ENCODE measurements around the gene PGM5.

Gene PGM5

GRCh38 chr9:68548241-68548640 is 191.8 kb downstream of the PGM5 start:
- Mint-ChIP-seq H3K27me3 (peaks cover 8 to 10% of the 10 kb centered on the region in 2 donors), H3K9me3 (no peaks in the 10 kb centered on the region), H3K36me3 (ENCODE audit: insufficient read depth) (no peaks in the 10 kb centered on the region), H3K4me3 (no peak overlapping the region), H3K27ac (no peak overlapping the region), H3K4me1 (ENCODE audit: low read depth in 2 of 2) (peaks cover 3 to 7% of the 10 kb centered on the region in 2 donors)
- no peak for ATAC-seq (replicated peaks)
- no peak for DNase-seq

GRCh38 chr9:68551191-68551590 is 194.8 kb downstream of the PGM5 start:
- peaks cover 7 to 8% of the 10 kb centered on the region in 2 donors for H3K27me3 Mint-ChIP-seq
- no peak for ATAC-seq (replicated peaks)
- no peaks in the 10 kb centered on the region for H3K36me3 Mint-ChIP-seq (ENCODE audit: insufficient read depth)
- H3K4me3 Mint-ChIP-seq = no peak overlapping the region
- H3K4me1 Mint-ChIP-seq (ENCODE audit: low read depth in 2 of 2) = peaks cover 3 to 7% of the 10 kb centered on the region in 2 donors
- H3K9me3 Mint-ChIP-seq = no peaks in the 10 kb centered on the region
- no peak for DNase-seq
- H3K27ac Mint-ChIP-seq = no peak overlapping the region

GRCh38 chr9:68552700-68553476 is 196.5 kb downstream of the PGM5 start:
- no peak overlapping the region for H3K27ac Mint-ChIP-seq
- no peaks in the 10 kb centered on the region for H3K4me1 Mint-ChIP-seq (ENCODE audit: low read depth in 2 of 2)
- H3K9me3 Mint-ChIP-seq = no peaks in the 10 kb centered on the region
- no peak for DNase-seq
- no peak for ATAC-seq (replicated peaks)
- H3K36me3 Mint-ChIP-seq (ENCODE audit: insufficient read depth) = no peaks in the 10 kb centered on the region
- no peak overlapping the region for H3K4me3 Mint-ChIP-seq
- H3K27me3 Mint-ChIP-seq = peaks cover 8 to 15% of the 10 kb centered on the region in 2 donors

- no peak overlapping the region for H3K4me3 Mint-ChIP-seq
Observed at GRCh38 chr9:68555437-68556150, 199.2 kb downstream of the PGM5 start.

GRCh38 chr9:68558545-68558944 is 202.1 kb downstream of the PGM5 start:
- peaks cover 3 to 4% of the 10 kb centered on the region in 2 donors for H3K4me1 Mint-ChIP-seq (ENCODE audit: low read depth in 2 of 2)

More at GRCh38 chr9:68555437-68556150, 199.2 kb downstream of the PGM5 start:
- Mint-ChIP-seq H3K27ac (no peak overlapping the region), H3K9me3 (no peaks in the 10 kb centered on the region), H3K27me3 (peaks cover 8 to 15% of the 10 kb centered on the region in 2 donors), H3K4me1 (ENCODE audit: low read depth in 2 of 2) (peaks cover 2 to 3% of the 10 kb centered on the region in 2 donors), H3K36me3 (ENCODE audit: insufficient read depth) (no peaks in the 10 kb centered on the region)
- DNase-seq (no peak), ATAC-seq (replicated peaks) (no peak)

GRCh38 chr9:68560071-68560844 is 203.8 kb downstream of the PGM5 start:
- peak; percentile 36 for ATAC-seq (replicated peaks)
- Mint-ChIP-seq H3K9me3 (no peaks in the 10 kb centered on the region), H3K27ac (no peak overlapping the region), H3K36me3 (ENCODE audit: insufficient read depth) (peaks cover 3% of the 10 kb centered on the region), H3K4me3 (no peak overlapping the region), H3K4me1 (ENCODE audit: low read depth in 2 of 2) (peaks cover 3 to 4% of the 10 kb centered on the region in 2 donors), H3K27me3 (peaks cover 13 to 27% of the 10 kb centered on the region in 2 donors)
- peak; percentile 18 to 27 (median 20) for DNase-seq

More at GRCh38 chr9:68558545-68558944, 202.1 kb downstream of the PGM5 start:
- no peak overlapping the region for H3K27ac Mint-ChIP-seq
- DNase-seq (no peak), ATAC-seq (replicated peaks) (no peak)
- H3K4me3 Mint-ChIP-seq = no peak overlapping the region
- H3K36me3 Mint-ChIP-seq (ENCODE audit: insufficient read depth) = peaks cover 3% of the 10 kb centered on the region
- H3K27me3 Mint-ChIP-seq = peaks cover 9 to 21% of the 10 kb centered on the region in 2 donors
- H3K9me3 Mint-ChIP-seq = no peaks in the 10 kb centered on the region

- Mint-ChIP-seq H3K27me3 (peaks cover 14 to 19% of the 10 kb centered on the region in 2 donors), H3K9me3 (no peaks in the 10 kb centered on the region), H3K27ac (no peak overlapping the region), H3K4me3 (no peak overlapping the region), H3K4me1 (ENCODE audit: low read depth in 2 of 2) (peaks cover 3 to 4% of the 10 kb centered on the region in 2 donors), H3K36me3 (ENCODE audit: insufficient read depth) (peaks cover 3% of the 10 kb centered on the region)
- ATAC-seq (replicated peaks) = no peak
- DNase-seq = no peak
Observed at GRCh38 chr9:68562461-68562860, 206.1 kb downstream of the PGM5 start.

GRCh38 chr9:68567565-68567964 is 211.2 kb downstream of the PGM5 start:
- no peak overlapping the region for H3K27ac Mint-ChIP-seq
- H3K4me1 Mint-ChIP-seq (ENCODE audit: low read depth in 2 of 2) = no peaks in the 10 kb centered on the region
- ATAC-seq (replicated peaks) = no peak
- DNase-seq = no peak
- H3K4me3 Mint-ChIP-seq = no peak overlapping the region
- H3K27me3 Mint-ChIP-seq = peaks cover 16 to 19% of the 10 kb centered on the region in 2 donors
- no peaks in the 10 kb centered on the region for H3K36me3 Mint-ChIP-seq (ENCODE audit: insufficient read depth)
- H3K9me3 Mint-ChIP-seq = peaks cover 0 to 2% of the 10 kb centered on the region in 2 donors

- H3K27ac Mint-ChIP-seq = no peak overlapping the region
- H3K4me3 Mint-ChIP-seq = no peak overlapping the region
- DNase-seq (no peak), ATAC-seq (replicated peaks) (no peak)
- H3K27me3 Mint-ChIP-seq = peaks cover 7 to 15% of the 10 kb centered on the region in 2 donors
- H3K9me3 Mint-ChIP-seq = peaks cover 0 to 2% of the 10 kb centered on the region in 2 donors
- H3K4me1 Mint-ChIP-seq (ENCODE audit: low read depth in 2 of 2) = no peaks in the 10 kb centered on the region
- no peaks in the 10 kb centered on the region for H3K36me3 Mint-ChIP-seq (ENCODE audit: insufficient read depth)
Observed at GRCh38 chr9:68574150-68574549, 217.7 kb downstream of the PGM5 start.

- Mint-ChIP-seq H3K27me3 (peaks cover 7 to 15% of the 10 kb centered on the region in 2 donors), H3K4me3 (no peak overlapping the region), H3K4me1 (ENCODE audit: low read depth in 2 of 2) (no peaks in the 10 kb centered on the region), H3K9me3 (peaks cover 0 to 2% of the 10 kb centered on the region in 2 donors), H3K27ac (no peak overlapping the region), H3K36me3 (ENCODE audit: insufficient read depth) (no peaks in the 10 kb centered on the region)
- no peak for ATAC-seq (replicated peaks)
- no peak for DNase-seq
Observed at GRCh38 chr9:68575817-68576216, 219.4 kb downstream of the PGM5 start.

GRCh38 chr9:68577774-68578591 is 221.6 kb downstream of the PGM5 start:
- H3K27me3 Mint-ChIP-seq = peaks cover 7 to 24% of the 10 kb centered on the region in 2 donors
- no peak overlapping the region for H3K4me3 Mint-ChIP-seq
- no peaks in the 10 kb centered on the region for H3K4me1 Mint-ChIP-seq (ENCODE audit: low read depth in 2 of 2)
- ATAC-seq (replicated peaks) = no peak
- no peaks in the 10 kb centered on the region for H3K36me3 Mint-ChIP-seq (ENCODE audit: insufficient read depth)
- H3K9me3 Mint-ChIP-seq = no peaks in the 10 kb centered on the region
- no peak overlapping the region for H3K27ac Mint-ChIP-seq
- DNase-seq = no peak
